NCI-H69 (cell line): ENCODE measurements around the gene ANXA4.
A peak's percentile ranks its signal among the peaks of the same experiment; 100 is the strongest.
"Not testable (repeated sequence)": the region's sequence is repeated elsewhere in the genome, so short reads cannot be mapped to it uniquely, and the experiment has no call there.

ENCODE experiments used
- DNase-seq: peaks from one replicate; lab custom pipeline; 2025; lab: John Stamatoyannopoulos, UW

Gene ANXA4

GRCh38 chr2:69804416-69804815 is 62.5 kb downstream of the ANXA4 start:
- no peak for DNase-seq

GRCh38 chr2:69805887-69806286 is 64.0 kb downstream of the ANXA4 start:
- DNase-seq: no peak

DNA sequence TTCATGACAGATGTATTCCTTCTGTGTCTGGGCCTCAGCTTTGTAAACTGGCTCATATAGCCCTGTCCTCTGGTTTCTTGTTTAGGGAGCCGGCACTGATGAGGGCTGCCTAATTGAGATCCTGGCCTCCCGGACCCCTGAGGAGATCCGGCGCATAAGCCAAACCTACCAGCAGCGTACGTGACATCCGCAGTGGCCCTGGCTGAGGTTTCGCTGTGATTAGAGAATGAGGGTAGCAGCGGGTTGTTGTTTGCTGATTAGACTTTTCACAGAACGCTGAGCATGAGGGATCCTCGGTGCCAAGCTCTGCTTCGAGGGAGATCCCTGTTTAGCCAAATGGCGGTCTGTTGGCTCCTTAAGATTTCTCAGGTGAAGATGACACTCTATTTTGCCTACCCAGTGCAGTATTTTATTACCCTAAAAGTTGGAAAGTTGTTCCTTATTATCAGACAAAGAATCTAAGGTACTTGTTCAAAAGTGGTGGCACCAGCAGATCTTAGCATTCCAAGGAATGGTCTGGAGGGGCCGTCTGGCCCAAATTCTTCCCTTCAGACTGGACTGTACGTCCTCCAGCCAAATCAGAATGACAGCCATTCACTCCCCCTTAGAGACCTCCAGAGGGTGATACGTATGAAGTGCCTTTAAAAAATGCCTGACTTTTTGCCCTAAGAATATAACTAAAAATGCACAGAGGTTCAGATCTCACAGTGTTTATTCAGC is 66.0 kb downstream of the ANXA4 start:
- peak; percentile 87 for DNase-seq

- DNase-seq: no peak
Measured at GRCh38 chr2:69810550-69810949, 68.6 kb downstream of the ANXA4 start.

DNA sequence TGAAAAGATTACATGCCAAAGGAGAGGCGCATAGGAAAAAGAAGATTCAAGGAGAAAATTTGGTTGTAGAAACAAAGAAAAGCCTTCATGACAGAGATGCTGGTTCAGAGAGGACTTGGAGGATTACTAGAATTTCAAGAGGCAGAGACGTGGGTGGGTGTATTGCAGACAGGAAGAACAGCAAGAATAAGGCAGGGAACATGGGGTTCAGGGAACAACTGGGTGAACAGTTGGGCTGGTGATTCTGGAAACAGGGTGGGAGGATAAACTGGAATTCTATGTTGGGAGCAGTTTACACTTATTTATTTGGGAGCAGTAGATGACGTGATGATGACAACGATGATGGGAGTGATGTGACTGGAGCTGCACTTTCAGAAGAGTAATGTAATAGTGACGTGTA is 69.1 kb downstream of the ANXA4 start:
- DNase-seq: no peak

DNA sequence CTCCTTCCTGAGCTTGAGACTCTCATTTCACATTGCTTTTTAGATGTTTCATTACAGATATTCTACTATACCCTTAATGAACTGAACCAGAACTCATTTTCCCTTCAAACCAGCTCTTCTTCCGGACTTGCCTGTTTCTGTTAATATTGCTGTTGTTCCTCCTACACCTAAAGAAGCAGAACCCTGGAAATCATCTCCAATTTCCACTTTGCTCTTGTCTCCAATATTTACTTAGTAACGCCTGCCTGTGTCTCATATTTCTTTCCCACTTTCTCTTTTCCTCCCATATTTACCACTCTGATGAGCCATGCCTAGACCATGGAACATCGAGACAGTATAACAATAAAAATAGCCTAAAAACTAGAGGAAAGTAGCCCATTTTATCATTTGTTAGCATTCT is 69.7 kb downstream of the ANXA4 start:
- DNase-seq: peak; percentile 6

- DNase-seq: no peak
Measured at GRCh38 chr2:69815717-69816116, 73.8 kb downstream of the ANXA4 start.

DNA sequence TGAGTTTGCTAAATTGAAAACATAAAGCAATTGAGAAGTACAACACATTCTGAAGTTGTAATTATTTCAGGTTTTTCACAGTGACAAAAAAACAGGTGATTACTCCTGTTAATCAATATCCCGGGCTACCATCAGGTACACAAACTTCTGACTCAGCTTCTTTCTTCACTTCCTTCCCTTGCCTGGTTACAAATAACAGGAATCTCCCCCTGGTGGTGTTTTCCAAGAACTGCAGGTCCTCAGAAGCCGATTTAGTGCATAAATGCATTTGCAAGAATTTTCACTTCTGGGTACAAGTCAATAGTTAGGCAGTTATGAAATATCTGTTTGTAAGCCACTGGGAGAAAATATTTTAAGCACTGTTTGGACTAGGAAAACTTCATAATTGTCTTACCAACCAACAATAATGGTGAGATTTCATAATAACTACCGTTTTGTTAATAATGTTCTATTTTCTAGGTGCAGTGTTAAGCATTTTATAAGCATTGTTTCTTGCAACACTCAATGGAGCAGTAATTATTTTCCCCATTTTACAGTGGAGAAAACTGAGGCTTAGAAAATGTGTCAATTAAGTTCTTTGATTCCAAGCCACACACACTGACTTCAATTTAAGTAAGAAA is 75.1 kb downstream of the ANXA4 start:
- DNase-seq: peak; percentile 82

DNA sequence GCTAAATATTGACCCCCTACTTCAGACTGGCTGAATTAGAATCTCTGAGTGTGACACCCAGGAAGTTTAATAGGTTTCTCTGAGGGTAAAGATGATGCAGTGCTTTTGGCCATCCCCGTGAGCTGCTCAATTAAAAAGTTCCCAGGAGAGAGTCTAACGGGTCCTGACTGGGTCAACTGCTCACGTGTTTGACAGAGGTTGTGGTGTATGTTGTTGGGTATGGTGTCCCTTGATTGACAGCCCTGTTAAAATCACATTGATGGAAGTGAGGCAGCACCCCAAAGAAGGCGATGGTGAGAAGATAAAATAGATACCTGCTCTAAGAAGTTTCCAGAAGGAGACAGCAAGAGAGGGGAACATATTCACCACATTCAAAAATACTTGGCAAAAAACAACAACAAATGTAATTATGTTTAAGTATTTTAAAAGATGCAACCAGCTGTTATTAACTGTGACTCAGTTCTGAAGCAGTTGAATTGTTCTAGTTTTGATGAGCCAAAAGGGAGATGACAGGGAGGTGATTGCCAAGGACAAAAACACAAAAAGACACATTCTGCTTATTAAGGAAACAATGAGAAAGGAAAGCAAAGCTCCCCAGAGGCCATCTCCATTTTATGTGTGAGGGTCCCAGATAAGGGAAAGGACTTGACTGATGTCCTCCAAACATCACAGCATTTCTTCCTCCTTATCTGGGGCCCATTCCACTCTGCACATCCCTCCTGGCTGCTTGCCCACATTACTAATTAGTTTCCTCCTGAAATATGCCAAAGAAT is 76.0 kb downstream of the ANXA4 start:
- peak; percentile 12 for DNase-seq

- DNase-seq: no peak
Measured at GRCh38 chr2:69827796-69828540, 86.0 kb downstream of the ANXA4 start.

- DNase-seq: no peak
Measured at GRCh38 chr2:69828938-69829255, 87.0 kb downstream of the ANXA4 start.

DNA sequence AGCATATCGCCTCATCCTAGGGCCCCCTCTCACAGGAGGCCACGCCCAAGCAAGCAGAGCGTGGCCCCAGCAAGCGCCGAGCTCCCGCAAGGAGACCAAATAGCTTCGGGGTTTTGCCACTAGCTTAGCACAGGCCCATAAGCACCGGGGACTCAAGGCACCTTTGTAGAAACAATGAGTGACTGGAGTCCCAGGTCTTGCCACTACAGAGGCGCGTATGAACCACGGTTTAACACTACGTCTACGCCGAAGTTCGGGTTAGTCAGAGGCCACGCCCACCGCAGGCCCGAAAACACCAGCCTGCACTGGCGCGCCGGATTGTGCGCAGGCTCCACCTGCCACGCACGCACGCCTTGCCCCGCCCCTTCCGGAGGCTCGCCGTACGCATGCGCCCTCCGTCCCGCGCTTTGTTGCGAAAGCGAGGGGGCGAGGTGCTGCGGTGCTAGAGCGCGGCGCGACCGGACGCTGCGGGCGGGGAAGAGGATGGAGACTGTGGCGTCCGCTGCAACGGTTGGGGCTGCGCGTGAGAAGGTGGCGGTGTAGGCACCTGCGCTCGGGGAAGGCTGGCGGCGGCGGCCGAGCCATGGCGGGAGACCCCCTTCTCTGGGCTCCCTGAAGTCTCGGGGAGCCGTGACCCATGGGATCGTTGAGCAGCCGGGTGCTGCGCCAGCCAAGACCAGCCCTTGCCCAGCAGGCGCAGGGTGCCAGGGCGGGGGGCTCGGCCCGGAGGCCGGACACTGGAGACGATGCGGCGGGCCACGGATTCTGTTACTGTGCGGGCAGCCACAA is 87.5 kb downstream of the ANXA4 start, which contains the start of gene GMCL1:
TSS of gene GMCL1 (plus strand) at position 405 of the 789 bp plus-strand sequence. CDS start at position 638, 233 bp downstream.
- peak; percentile 94 for DNase-seq

GRCh38 chr2:69830045-69830905 is 88.3 kb downstream of the ANXA4 start:
- peak; percentile 51 for DNase-seq

GRCh38 chr2:69830906-69831241 is 88.9 kb downstream of the ANXA4 start:
- not testable (repeated sequence) for DNase-seq

DNA sequence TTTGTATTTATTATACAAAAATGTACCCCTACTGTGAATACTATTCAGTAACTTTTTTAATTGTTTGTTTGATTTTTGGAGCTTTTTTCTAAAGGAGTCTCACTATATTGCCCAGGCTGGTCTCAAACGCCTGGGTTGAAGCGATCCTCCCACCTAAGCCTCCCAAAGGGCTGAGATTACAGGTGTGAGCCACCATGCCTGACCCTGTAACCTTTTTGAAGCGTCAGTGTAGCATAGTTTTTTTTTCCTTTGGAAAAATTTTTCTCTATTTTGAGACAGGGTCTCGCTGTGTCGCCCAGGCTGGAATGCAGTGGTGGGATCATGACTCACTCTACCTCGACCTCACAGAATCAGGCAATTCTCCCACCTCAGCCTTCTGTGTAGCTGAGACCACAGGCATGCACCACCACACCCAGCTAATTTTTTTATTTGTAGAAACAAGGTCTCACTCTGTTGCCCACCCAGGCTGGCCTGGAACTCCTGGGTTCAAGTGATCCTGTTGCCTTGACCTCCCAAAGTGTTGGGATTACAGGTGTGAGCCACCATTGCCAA is 89.5 kb downstream of the ANXA4 start:
- no peak for DNase-seq

DNA sequence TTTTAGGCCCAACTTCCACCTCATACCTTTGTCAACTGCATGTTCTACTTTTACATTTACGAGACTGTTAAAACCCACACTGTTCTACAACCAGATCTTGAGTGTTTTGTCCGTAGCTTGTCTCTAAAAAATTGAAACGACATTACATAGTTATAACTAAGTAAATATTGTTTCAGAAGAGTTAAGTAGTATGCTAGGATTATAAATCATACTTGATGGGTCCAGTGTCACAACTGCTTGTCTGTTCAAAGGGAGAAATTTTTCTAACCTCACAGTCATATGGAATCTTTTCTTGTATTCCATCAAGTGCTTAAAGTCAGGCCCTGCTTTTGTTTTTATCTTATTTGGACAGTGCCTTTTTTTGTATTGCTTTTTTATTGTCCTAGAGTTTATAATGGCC is 91.8 kb downstream of the ANXA4 start:
- no peak for DNase-seq

DNA sequence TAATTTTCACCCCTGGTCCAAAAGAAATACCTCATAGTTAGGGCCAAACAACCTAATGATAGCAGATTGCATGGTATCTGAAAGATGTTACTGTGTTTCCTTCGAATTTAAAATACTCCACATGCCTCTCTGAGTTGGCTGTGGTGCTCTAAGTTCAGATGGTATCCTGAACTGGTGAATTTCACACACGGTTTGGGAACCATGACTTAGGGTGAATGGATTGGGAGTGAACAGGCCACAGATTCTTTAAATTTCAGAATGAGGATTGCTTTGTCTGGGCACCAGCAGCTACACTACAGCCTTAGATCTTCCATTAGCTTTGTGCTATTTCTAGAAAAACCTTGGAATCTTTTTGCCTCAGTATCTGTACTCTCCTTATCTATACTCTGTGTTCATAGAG is 93.7 kb downstream of the ANXA4 start:
- DNase-seq: no peak

GRCh38 chr2:69836316-69836715 is 94.4 kb downstream of the ANXA4 start:
- DNase-seq: no peak

- DNase-seq: no peak
Measured at GRCh38 chr2:69837533-69837932, 95.6 kb downstream of the ANXA4 start.

- DNase-seq: no peak
Measured at GRCh38 chr2:69843993-69844392, 102.1 kb downstream of the ANXA4 start.
